Epithelial cell of umbilical artery (primary cell): ENCODE measurements around the gene ECM1. TPM values are rescaled to one million over a fixed set of nuclear protein-coding genes. Genes with fewer than 3 reads are reported as not detected.

Experiments used
- total RNA-seq: library from RNA; depleted of rRNA; stranded (reverse); fragments of >200 nt; gene quantifications from 2 replicates; pipeline ENCODE4 v1.2.3, GENCODE V29; 2014

ECM1 gene
- total RNA-seq: 0.32 and 0.46 TPM in 2 replicates

GRCh38 chr1:150507912-150508864 is at the start of gene ECM1:
TSS of gene ECM1 (plus strand) at chr1:150508109. CDS start at chr1:150508210, 101 bp downstream.

GRCh38 chr1:150486966-150487762 is 20.7 kb upstream of the ECM1 start, which contains the start of gene TARS2:
TSS of gene TARS2 (plus strand) at chr1:150487419. CDS start at chr1:150487451, 32 bp downstream.

GRCh38 chr1:150515328-150516049 is 7.6 kb downstream of the ECM1 start, which contains the start of gene FALEC:
TSS of gene FALEC (plus strand) at chr1:150515752.

GRCh38 chr1:150548632-150549495 is 41.0 kb downstream of the ECM1 start, which contains the start of gene ADAMTSL4:
TSS of gene ADAMTSL4 (plus strand) at chr1:150549408. CDS start at chr1:150552289, 2,881 bp downstream.

Other genes starting within 250 kb of the ECM1 start
- 109 and 134 TPM in 2 replicates for gene APH1A, start 239.1 kb upstream of the ECM1 start, total RNA-seq
- 41.2 and 74.7 TPM in 2 replicates for gene C1orf54, start 235.3 kb upstream of the ECM1 start, total RNA-seq
- gene CIART, start 225.6 kb upstream of the ECM1 start, total RNA-seq: 0.61 and 0.65 TPM in 2 replicates
- gene MRPS21, start 214.2 kb upstream of the ECM1 start, total RNA-seq: 52.0 and 80.7 TPM in 2 replicates
- gene PRPF3, start 186.6 kb upstream of the ECM1 start, total RNA-seq: 34.8 and 52.0 TPM in 2 replicates
- 5.2 and 7.4 TPM in 2 replicates for gene RPRD2, start 144.0 kb upstream of the ECM1 start, total RNA-seq
- 13.6 and 14.9 TPM in 2 replicates for gene TARS2, start 20.7 kb upstream of the ECM1 start, total RNA-seq
- not detected in 2 replicates for gene FALEC, start 7.6 kb downstream of the ECM1 start, total RNA-seq
- 0.30 and 0.32 TPM in 2 replicates for gene ADAMTSL4, start 41.3 kb downstream of the ECM1 start, total RNA-seq
- 272 and 333 TPM in 2 replicates for gene MCL1, start 71.5 kb downstream of the ECM1 start, total RNA-seq
- gene ENSA, start 121.5 kb downstream of the ECM1 start, total RNA-seq: 109 and 122 TPM in 2 replicates
- 8.8 and 12.8 TPM in 2 replicates for gene GOLPH3L, start 189.0 kb downstream of the ECM1 start, total RNA-seq
- gene HORMAD1, start 212.8 kb downstream of the ECM1 start, total RNA-seq: 0.32 TPM in 1 of 2 replicates, not detected in the other